Fibroblast of skin of back (primary cell): ENCODE results near the gene ME3.

Experiments
- DNase-seq: peaks from one replicate; pipeline ENCODE4 v3.0.0-alpha.2; 2013

ME3 gene

DNA sequence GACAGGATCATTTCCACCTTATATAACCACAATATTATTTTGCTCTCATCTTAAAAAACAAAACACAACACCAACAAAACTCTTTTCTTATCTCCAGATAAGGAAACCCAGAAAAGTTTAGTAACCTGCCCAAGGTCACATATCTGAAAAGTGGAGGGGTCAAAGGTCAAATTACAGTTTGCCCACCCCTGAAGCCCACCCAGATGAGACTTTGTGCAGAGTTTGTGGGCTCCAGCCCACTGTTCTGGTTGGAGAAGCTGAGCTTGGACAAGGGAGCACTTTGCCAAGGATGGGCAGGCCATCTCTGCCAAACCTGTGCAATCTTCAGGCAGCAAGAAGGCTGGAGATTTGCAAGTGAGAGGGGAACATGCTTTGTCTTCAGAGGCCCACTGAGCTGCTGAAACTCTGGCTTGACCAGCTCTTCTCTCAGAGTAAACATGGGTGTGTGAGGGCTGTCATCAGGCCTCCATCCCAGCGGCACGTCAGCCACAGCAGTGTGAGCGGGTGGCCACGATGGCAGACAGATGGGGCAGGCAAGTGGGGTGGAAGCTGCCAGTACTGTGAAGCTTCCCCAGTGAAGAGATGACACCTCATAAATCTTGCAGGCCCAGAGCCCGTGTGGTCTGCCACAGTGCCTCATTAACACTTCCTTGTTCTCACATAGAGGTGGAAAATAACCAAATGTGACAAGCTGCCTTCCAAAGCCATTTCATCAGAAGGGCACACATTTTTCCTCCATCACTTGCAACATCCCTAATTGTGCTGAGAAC lies 186.0 kb downstream of the ME3 start:
- no peak for DNase-seq

DNA sequence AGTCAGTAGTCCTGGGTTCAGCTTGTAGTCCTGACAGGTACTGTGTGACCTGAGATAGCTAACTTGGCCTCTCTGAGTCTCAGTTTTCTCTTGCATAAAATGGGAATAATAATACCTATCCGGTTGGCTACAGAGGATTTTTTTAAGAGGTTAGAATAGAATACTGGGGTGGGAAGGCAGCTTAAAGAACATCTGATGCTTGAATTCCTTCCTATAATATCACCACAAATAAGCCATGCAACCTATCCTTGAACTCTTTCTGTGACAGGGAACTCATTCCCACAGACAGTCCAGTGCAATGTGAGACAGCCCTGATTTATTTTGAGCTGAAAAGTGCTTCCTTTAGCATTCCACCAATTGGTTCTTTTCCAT lies 187.6 kb downstream of the ME3 start:
- peak; percentile 57 for DNase-seq

DNA sequence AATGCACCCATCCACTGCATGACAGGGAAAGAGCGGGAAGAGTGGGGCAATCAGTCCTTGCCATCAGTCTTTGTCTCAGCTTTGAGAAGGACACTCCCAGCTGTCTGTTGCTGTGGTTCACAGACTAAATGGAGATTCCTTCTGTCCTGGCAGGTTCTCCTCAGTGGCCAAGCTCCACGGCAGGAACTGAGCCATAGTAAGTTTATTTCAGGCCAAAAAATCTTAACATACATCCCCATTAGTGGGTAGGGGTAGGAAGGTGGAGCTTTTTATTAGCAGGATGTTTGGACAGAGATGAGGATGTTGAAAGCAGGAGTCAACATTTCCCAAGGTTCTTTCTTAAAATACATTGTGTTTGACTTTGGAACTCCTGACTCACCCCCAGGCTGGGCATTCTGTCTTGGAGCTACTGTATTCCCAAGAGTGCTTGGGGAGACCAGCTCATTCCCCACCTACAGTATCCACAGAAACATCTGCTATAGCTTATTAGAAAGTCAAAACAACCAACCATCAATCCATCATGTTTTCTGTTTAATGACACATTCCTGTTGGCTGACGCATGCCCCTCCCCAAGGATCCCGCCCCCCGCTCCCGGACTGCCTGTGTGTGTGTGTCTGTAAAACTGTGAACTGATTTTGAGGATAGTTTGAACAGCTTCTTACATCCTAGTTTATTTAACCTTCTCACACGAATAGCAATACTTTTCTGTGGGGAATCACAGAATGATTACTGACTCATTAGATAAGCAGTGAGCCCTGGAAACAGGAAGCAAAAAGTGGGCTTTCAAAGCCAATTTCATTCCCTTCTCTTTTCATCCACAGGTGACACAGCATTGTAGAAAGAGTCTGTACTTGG lies 188.2 kb downstream of the ME3 start:
- peak; percentile 100 for DNase-seq

DNA sequence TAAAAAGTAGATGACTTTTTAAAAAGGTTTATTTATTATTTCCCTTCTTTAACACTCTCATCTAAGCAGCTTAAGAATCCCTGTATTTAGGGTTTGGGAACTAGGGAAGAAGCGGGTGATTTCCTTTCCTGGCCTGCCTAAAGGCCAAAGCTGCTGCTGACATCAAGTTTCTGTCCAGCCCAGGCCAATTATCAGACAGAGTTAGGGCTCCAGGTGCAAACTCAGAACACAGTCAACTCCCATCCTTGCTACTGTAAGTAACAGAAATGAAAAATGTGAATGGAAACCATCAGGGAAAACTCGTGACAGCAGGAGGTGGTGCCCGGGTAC lies 188.8 kb downstream of the ME3 start:
- no peak for DNase-seq

DNA sequence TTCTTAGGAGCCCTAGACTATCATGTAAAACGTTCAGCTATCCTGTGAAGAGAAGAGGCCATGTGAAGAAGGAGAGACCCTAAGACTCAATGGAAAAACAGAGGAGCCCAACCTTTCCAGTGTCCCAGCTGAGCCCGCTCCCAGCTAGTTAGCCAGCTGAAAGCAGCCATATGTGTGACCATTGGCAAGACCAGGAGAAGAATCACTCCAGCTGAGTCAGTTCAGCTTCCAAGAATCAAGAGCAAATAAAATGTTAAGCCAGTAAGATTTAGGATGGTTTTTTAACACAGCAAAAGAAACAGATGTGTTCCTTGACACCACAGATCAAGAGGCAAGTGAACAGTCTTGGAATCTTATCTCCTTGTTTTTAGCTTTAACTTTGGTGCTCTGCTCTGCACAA lies 189.7 kb downstream of the ME3 start:
- DNase-seq = no peak

DNA sequence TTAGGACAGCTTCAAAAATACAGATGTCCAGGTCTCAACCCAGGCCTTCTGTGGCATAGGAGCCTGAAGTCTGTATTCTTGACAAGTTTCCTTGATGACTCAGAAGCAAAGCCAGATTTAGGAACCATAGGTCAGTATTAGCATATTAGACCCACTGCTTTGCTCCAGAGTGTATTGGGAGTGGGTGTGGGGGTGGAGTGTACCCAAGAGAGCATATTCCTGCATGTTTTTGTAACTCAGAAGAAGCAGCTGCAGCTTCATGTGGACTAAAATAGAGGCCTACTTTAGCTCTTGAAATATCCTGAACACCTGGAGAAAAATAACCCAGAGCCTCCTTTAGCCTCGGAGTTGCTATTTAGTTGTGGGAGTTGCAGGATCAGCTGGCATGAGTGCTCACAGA lies 191.0 kb downstream of the ME3 start:
- peak; percentile 45 for DNase-seq

DNA sequence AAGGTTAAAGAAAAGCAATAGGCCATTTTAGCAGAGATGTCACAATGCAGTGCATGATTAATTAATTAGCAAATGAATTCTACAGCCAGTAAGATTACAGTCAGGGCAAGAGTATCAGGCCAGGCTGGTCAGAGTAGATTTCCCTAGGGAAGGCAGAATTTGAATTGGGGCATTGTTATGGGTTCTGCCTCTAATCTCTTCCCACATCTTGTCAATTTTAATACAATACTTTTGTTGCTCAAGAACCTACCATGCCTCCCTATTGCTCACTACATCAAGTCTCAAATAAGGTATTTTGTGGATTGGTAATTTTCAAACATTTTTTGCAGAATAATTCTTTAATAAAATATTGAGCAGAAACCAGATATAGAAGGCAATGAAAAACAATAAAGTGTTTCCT lies 194.1 kb downstream of the ME3 start:
- no peak for DNase-seq

DNA sequence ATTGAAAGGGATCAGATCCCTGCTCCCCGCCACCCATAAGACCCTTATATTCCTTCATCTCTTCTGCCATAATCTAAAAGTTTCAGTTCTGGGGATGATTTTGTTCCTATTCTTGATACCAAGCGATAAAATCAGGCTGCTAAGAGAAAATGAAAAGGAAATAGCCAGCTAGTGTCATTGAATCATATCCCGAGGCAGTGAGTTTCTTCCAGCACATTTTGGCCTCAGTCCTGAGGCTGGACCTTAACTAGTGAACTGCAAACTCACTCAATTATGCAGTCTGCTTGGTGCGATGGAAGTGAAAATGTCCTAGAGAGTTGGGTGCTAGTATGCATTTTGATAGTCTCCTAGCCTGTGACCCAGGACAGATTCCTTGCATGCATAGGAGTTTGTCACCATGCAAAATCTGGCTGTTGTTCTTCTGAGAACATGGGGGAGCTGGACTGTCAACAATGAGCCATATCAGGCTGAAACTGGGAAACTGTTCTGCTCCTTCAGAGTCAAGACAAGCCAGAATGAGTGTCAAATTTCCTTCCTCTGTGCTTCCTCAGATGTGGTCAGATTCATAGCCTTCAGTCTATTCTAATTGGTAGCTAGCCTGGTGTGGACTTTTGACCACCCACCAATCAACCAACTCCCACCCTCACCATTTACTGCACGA lies 194.8 kb downstream of the ME3 start:
- peak; percentile 67 for DNase-seq

DNA sequence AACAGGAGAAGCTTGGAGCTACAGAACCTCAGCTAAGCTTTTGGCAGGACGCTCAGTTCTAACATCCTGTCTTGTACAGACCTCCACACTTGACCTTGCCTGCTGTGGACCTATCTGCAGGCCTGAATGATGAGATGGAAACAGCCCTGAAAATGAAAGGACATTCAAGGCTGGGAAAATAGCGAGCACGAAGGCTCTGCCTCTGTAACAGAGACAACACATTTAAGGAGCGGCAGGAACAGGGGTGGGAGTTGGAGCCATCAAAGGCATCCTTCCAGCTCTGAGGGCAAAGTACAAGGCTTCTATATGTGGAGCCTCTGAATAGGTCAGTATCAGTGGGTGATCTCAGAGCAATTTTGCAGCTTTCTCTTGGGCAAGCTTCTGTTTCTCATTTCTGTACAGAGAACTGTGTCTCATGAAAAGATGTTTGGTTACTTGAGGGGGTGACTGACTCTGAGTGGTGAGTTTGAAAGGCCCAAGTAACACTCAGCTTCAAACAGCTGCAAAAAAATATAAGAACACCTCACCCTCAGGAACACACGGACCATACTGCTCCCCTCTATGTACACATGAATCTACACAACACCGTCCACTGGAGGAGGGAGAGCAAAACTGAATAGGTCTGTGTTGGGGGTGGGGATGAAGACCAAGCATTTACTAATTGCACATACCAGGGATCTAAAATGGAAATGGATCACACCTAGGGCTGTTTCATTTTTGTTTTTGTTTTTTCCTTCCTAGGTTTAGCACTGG lies 196.1 kb downstream of the ME3 start:
- no peak for DNase-seq

DNA sequence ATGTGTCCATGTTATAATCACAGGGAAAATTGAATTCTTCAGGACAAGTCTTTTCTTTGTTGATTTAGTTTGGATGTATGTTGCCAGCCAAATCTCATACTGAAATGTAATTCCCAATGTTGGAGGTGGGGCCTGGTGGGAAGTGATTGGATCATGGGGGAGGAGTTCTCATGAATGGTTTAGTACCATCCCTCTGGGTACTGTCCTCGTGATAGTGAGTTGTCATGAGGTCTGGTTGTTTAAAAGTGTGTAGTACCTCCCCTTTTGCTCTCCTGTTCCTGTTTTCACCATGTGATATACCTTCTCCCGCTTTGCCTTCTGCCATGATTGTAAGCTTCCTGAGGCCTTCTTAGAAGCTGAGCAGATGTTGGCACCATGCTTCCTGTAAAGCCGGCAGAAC lies 197.4 kb downstream of the ME3 start:
- DNase-seq = peak; percentile 40

DNA sequence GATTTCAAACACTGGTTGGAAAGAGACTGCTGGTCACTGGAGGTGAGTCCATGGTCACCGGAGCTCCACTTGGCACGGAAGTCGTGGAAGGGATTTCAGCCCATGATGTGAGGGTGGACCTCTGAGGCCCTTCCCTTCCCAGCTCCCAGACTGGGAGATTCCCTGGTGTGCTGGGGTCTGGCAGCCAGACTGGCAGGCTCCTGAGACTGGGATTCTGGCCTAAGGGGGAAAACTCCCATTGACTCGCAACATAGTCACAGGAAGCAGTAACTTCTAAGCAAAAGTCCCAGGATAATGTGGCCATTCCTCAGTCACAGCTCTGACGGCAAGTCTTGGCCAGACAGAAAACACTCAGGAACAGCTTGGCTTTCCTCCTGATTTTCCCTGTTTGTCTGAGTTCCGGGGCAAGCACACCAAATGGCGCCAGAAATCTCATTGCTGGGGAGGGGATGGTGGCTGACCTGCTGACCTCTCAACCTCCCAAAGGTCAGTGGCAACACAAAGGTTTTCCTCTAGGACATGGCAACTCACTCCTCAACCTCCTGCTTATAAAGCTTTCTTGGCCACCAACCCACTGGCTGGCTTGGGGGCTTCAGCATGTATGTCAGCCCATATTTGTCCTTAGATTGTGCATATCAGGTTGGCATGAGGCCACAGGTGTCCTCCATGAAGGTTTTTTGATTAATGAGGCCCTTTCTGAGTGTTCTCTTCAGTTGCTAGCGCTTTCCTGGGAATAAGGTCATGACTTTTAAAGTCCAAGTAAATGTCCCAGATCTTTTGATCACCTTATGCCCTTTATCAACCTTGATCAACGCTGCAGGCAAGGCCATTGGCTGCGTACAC lies 198.2 kb downstream of the ME3 start:
- DNase-seq = peak; percentile 93

DNA sequence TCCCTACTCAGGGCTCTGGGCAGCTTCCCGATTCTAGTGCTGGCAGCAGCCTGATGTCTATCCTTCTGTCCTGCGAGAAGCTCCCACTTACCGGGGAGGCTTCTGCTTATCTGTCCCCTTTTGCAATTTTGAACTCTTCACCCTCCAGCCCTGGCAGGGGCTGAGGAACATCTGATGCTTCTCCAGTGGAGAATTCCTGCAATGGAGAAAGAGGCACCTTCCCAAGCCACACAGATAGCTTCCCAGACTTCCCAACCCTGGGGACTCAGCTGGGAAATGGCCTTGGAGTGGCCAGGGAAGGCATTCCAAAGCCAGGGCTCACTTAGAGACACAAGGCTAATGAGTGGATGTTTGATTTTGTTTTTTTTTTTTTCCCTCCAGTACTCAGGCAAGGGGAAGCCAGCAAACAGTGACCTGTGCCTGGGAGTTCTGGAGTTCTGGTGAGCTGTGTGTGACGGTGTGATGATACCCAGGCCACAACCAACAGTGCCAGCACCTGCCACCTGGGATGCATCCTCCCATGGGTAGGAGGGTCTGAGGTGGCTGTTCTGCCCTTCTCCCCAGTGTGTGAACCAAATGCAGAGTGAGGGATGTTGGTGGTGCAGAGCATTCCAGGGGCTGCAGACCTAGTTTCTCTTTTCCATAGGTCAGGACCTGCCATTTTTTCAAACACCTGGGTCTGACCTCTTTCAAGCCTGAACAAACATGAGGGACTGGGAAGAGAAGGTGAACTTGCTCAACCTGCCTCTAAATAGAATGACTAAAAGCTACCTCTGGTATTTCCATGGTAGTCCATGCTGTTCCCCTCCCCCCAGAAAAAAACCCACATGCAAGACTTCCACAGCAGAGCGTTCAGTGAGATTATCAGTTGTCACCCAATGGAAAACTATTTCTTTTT lies 202.7 kb downstream of the ME3 start:
- peak; percentile 81 for DNase-seq

DNA sequence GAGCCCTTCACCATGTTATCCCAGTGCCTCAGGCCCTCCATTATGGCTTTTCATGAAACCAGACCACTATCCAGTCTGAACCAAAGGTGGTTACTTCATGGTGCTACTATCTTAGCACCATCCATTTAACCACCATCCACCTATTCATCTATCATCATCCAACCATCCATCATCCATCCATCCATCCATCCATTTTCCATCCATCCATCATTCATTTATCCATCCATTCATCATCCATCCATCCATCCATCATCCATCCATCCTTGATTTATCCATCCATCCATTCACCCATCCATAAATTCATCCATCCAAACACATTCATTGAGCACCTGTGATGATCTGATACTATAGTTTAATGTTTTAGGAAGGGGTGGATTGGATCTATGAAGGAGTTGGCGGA lies 204.2 kb downstream of the ME3 start:
- DNase-seq = no peak

DNA sequence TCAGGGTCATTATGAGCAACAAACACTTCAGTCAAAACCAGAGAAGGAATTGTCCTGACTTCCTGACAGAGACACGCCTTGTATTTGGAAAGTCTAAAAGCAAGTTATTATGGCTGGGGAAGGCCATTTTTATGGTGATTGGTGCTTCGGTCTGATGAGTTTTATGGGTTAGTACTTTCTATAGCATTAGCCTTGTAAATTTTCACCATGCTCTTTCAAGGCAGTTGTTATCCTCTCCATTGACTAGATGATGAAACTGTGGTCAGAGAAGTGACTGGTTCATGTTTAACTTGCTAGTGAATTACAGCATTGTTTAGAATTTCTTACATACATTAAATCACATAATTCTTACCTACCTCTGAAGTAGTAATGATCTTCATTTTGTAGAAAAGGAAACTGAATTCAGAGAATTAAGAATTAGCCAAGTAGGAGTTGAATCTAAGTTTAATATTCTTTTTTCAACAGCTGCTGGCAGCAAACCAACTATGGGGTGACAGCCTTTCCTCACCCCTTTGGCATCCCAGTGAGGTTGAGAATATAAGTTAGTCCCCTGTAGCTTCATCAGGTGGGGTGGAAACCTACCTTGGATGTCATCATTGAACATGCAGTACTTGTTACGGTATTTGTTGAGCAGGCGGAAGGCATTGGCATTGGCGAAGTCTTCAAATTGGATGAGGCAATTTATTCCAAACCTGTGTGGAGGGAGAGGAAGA lies 207.8 kb downstream of the ME3 start:
- DNase-seq = no peak

DNA sequence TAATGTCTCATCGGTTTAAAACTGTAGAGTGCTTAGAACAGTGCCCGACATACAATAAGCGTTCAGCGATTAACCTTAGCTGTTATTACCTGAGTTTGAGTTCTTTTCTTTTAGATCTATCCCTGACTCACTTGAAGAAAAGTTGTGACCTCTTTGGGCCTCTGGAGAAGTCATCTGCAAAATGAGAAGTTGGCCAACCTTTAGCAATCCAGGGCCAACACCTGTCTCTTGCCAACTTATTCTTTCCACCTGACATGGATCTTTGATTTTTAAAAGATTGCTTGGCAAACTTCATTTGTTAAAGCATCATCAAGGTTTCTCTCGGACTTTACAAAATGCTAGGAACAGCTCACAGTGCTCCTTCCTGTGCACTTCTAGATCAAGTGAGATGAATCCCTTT lies 208.5 kb downstream of the ME3 start:
- DNase-seq = no peak

DNA sequence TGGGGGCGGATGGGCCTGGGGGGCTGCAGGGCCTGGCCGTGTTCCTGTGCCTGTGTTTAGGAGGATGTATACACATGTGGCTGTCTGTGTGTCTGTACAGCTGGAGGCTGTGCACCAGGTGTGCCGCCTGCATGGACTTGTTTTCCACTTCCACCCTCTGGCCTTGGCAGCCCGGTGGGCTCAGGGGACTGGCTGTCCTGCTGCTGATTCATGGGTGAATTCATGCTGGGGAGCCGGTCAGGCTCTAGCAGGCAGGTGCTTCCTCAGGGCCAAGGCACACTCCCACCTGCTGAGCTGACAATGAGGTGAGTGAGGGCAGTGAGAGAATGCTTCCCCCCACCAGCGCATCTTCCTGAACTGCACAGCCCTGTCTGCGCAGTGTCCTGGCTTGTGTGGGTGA lies 209.3 kb downstream of the ME3 start:
- no peak for DNase-seq

DNA sequence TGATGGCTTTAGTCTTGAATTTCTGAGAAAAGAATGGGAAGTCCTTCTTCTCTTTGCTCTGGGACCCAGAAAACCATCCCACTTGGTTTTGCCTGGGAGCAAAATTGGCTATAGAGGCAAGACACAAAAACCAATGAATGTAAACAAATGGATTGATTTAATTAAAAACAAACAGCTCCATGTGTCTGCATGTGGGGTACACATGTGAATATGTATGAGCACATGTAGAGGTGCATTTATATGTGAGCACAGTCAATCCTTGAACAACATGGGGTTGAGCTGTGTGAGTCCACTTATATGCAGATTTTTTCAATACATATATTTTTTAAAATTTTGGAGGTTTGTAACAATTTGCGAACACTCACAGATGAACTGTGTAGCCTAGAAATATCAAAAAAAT lies 210.5 kb downstream of the ME3 start:
- no peak for DNase-seq

DNA sequence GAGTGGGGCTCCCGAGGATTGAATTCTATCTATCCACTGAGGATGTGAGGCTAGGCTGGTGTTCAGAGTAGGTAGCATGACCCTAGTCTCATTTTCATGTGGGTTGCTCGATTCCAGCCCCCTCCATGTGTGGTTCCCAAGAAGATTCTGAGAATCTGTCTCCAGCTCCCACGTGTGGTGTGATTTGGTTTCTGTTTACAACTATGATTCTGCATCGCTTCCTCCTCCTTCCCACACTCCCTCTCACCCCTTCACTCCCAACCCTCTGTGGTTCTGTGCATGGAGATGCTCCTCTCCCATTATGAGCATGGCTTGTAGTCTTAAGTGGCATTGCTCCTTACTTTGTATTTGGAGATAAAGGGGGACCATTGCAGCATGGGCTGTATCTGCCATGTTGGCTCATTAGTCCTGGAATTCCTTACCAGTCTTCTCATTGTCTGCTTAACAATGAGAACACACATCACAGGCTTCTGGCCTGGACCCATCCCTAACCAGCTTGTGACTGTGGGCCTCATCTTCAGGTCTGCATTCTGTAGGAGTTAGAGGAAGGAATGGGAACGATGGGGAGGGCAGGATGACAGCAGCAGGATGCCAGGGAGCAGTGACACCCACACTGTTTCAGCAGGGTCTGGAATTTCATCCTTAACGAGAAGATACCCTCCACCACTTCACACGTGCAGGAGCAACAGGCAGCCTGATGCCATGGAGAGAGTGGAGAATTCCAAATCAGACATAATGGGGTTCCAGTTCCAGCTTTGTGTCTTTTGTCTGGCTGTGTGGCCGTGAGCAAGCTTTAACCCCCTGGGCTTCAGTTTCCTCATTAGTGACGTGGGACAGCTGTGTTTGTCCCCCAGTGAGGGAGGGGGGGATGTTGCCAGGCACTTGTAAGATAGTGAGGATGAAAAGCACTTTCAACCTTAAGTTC lies 211.7 kb downstream of the ME3 start:
- peak; percentile 18 for DNase-seq
